Immature natural killer cell (primary cell): Measurements from ENCODE around the gene ZMYM4. TPM values are rescaled to one million over a fixed set of nuclear protein-coding genes. Genes with fewer than 3 reads are reported as not detected.

Experiments used
- DNase-seq, 3 donors: peaks; one replicate each; pipeline ENCODE4 v3.0.0; 2022; ENCODE audit warnings: mixed read lengths in 1 of 3
- H3K27ac Mint-ChIP-seq, 6 donors: one replicate each; pipeline ENCODE4 v1.8.0; 2020; ENCODE audit warnings: mixed read lengths in 6 of 6, mild to moderate bottlenecking in 5 of 6, inconsistent platforms in 4 of 6, moderate library complexity in 3 of 6
- H3K27me3 Mint-ChIP-seq, 3 donors: one replicate each; pipeline ENCODE4 v1.8.0; 2020 to 2021; ENCODE audit warnings: low read depth in 3 of 3, mild to moderate bottlenecking in 3 of 3, mixed read lengths in 3 of 3, moderate library complexity in 3 of 3, inconsistent platforms in 1 of 3
- H3K36me3 Mint-ChIP-seq, 3 donors: one replicate each; pipeline ENCODE4 v1.8.0; 2020; ENCODE audit warnings: mixed read lengths in 3 of 3, inconsistent platforms in 2 of 3, mild to moderate bottlenecking in 2 of 3
- H3K4me1 Mint-ChIP-seq, 2 donors: one replicate each; pipeline ENCODE4 v1.8.0; 2020; ENCODE audit warnings: inconsistent platforms in 2 of 2, mild to moderate bottlenecking in 2 of 2, mixed read lengths in 2 of 2, moderate library complexity in 1 of 2
- H3K4me3 Mint-ChIP-seq, 5 donors: one replicate each; pipeline ENCODE4 v1.8.0; 2020; ENCODE audit warnings: mild to moderate bottlenecking in 5 of 5, mixed read lengths in 5 of 5, inconsistent platforms in 3 of 5, moderate library complexity in 3 of 5
- H3K9me3 Mint-ChIP-seq, 6 donors: one replicate each; pipeline ENCODE4 v1.8.0; 2020; ENCODE audit warnings: mild to moderate bottlenecking in 6 of 6, mixed read lengths in 6 of 6, inconsistent platforms in 4 of 6, moderate library complexity in 3 of 6
- polyA plus RNA-seq, 3 donors: library from polyadenylated mRNA; unstranded; fragments of 300-500 nt; fragmentation: Illumina TruSeq; gene quantifications; one replicate each; pipeline ENCODE4 v1.2.3, GENCODE V29; 2021

The ZMYM4 gene
- polyA plus RNA-seq, 3 donors from 2014 or later: 18.3 to 38.6 (median 30.6) TPM

DNA sequence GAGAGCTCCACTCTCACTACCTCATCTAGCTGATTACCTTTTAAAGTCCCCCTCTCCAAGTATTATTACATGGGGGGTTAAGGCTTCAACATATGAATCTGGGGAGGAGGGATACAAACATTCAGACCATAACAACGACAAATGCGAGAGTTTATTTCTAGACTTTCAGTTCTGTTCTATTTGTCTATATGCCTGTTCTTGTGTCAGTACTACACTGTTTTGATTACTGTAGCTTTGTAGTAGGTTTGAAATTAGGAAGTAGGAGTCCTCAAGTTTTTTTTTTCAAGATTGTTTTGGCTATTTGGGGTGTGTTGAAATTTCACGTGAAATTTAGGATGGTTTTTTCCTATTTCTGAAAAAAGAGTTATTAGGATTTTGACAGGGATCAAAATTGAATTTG lies 16.3 kb downstream of the ZMYM4 start:
- H3K36me3 Mint-ChIP-seq: peaks cover 0 to 12% (median 12%) of the 10 kb centered on the region in 3 donors
- no peak overlapping the region for H3K4me3 Mint-ChIP-seq
- peak overlapping the region in 1 of 6 donors; percentile 50 for H3K27ac Mint-ChIP-seq
- H3K4me1 Mint-ChIP-seq: peaks cover 25 to 27% of the 10 kb centered on the region in 2 donors
- H3K9me3 Mint-ChIP-seq: no peaks in the 10 kb centered on the region
- DNase-seq: no peak
- H3K27me3 Mint-ChIP-seq: no peaks in the 10 kb centered on the region

DNA sequence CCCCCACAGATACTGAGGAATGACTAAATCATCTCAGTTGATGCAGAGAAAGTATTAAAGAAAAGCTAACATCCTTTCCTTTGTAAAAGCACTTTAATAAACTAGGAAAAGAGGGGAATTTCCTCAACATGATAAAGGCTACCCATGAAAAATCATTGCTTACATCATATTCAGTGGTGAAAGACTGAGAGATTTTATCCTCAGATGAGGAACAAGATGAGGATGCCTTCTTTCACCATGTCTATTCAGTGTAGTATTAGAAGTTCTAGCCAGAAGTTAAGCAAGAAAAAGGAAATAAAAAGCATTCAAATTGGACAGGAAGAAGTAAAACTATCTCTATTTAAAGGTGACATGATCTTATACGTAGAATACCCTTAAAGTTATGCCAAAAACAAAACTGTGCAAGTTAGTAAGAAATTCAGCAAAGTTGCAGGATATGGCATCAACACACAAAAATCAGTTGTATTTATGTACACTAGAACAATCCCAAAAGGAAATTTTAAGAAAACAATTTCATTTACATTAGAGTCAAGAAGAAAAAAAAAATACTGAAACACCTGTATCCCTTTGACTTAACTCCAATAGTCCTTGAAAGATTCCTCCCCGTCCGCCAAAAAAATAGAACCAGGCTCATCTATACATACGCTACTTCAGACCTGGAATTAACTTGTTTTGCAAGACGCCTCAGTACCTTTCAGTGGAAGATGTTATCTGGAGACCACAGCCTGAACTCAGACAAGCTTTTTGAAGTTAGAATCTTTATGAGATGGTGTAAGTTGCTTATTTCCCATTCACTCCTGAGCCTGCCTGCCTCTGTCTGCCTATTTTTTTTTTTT lies 17.5 kb downstream of the ZMYM4 start:
- H3K36me3 Mint-ChIP-seq: peaks cover 0 to 12% (median 11%) of the 10 kb centered on the region in 3 donors
- H3K27ac Mint-ChIP-seq: no peak overlapping the region
- H3K9me3 Mint-ChIP-seq: no peaks in the 10 kb centered on the region
- H3K4me1 Mint-ChIP-seq: peaks cover 22 to 24% of the 10 kb centered on the region in 2 donors
- no peaks in the 10 kb centered on the region for H3K27me3 Mint-ChIP-seq
- no peak for DNase-seq
- peak overlapping the region in 1 of 5 donors; percentile 15 for H3K4me3 Mint-ChIP-seq

DNA sequence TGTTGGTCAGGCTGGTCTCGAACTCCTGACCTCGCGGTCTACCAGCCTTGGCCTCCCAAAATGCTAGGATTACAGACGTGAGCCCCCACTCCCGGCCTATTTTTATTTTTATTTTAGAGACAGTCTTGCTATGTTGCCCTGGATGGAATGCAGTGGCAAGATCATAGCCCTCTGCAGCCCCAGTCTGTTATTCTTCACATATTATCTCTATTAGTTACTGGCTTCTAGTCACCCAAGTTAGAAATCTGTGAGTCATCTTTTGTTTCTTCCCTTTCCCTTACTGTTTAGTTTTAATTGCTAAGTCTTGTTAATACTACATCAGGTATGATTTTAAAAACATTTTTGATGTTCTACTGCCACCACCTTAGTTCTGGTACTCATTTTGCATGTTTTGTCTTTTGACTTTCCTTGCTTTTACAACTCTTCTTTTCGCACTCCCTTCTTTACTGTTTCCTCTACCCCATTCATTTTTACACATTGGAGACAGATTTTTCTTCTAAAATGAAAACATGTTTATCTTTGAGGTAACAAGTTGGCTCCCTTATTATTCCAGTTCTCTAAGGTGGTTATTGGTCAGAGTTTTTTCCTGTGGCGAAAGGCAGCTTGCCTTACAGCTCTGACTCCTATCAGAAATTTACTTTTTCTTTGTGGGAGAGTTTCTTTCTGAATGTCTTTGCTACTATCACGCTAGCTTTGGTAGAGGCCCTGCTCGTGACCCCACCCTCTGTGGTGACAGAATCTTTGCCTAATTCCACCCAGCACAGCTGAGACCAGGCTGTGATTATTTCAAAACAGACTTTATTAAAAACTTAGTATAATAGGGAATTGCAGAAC lies 19.5 kb downstream of the ZMYM4 start:
- no peak overlapping the region for H3K4me3 Mint-ChIP-seq
- no peaks in the 10 kb centered on the region for H3K9me3 Mint-ChIP-seq
- no peaks in the 10 kb centered on the region for H3K27me3 Mint-ChIP-seq
- peak overlapping the region in 1 of 6 donors; percentile 21 for H3K27ac Mint-ChIP-seq
- H3K36me3 Mint-ChIP-seq: peaks cover 0 to 8% (median 7%) of the 10 kb centered on the region in 3 donors
- DNase-seq: no peak
- H3K4me1 Mint-ChIP-seq: peaks cover 22 to 29% of the 10 kb centered on the region in 2 donors

GRCh38 chr1:35288761-35289160 lies 20.3 kb downstream of the ZMYM4 start:
- Mint-ChIP-seq H3K36me3 (peaks cover 0 to 8% (median 7%) of the 10 kb centered on the region in 3 donors), H3K4me3 (no peak overlapping the region), H3K9me3 (no peaks in the 10 kb centered on the region), H3K4me1 (peaks cover 22 to 29% of the 10 kb centered on the region in 2 donors), H3K27ac (no peak overlapping the region), H3K27me3 (no peaks in the 10 kb centered on the region)
- no peak for DNase-seq

GRCh38 chr1:35290452-35290851 lies 21.9 kb downstream of the ZMYM4 start:
- H3K4me1 Mint-ChIP-seq: peaks cover 15 to 29% of the 10 kb centered on the region in 2 donors
- peaks cover 0 to 4% (median 0%) of the 10 kb centered on the region in 3 donors for H3K36me3 Mint-ChIP-seq
- no peak for DNase-seq
- no peak overlapping the region for H3K4me3 Mint-ChIP-seq
- H3K9me3 Mint-ChIP-seq: no peaks in the 10 kb centered on the region
- H3K27ac Mint-ChIP-seq: no peak overlapping the region
- H3K27me3 Mint-ChIP-seq: no peaks in the 10 kb centered on the region

GRCh38 chr1:35294809-35295208 lies 26.3 kb downstream of the ZMYM4 start:
- Mint-ChIP-seq H3K27ac (peak overlapping the region in 1 of 6 donors; percentile 29), H3K4me1 (peaks cover 7 to 17% of the 10 kb centered on the region in 2 donors), H3K36me3 (peaks cover 3 to 11% (median 4%) of the 10 kb centered on the region in 3 donors), H3K27me3 (no peaks in the 10 kb centered on the region), H3K9me3 (no peaks in the 10 kb centered on the region), H3K4me3 (no peak overlapping the region)
- DNase-seq: no peak

DNA sequence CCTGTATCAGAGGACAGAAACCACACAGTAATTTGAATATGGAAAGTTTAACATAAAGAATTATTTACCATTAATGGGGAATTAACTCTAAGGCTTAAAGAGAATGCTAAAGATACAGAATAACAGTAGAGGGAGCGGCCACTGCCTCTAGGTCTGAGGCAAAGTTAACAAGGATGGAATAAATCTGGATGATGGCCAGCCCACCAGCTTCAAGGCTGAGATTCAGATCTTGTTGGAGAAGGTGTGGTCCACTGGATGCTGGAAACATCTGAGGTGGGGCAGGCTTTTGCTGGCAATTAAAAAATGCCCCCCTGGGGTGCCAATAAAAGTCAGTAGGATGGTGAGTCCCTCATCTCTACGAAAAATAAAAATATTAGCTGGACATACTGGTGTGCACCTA lies 29.4 kb downstream of the ZMYM4 start:
- no peak overlapping the region for H3K4me3 Mint-ChIP-seq
- peaks cover 3 to 11% (median 4%) of the 10 kb centered on the region in 3 donors for H3K36me3 Mint-ChIP-seq
- H3K27me3 Mint-ChIP-seq: peaks cover 0 to 1% (median 0%) of the 10 kb centered on the region in 3 donors
- H3K4me1 Mint-ChIP-seq: peaks cover 7 to 23% of the 10 kb centered on the region in 2 donors
- DNase-seq: no peak
- H3K27ac Mint-ChIP-seq: peak overlapping the region in 2 of 6 donors; percentile 12 to 24
- no peaks in the 10 kb centered on the region for H3K9me3 Mint-ChIP-seq

- Mint-ChIP-seq H3K4me3 (no peak overlapping the region), H3K27ac (peak overlapping the region in 3 of 6 donors; percentile 12 to 28 (median 12)), H3K4me1 (peaks cover 7 to 23% of the 10 kb centered on the region in 2 donors), H3K9me3 (no peaks in the 10 kb centered on the region), H3K27me3 (peaks cover 0 to 1% (median 0%) of the 10 kb centered on the region in 3 donors), H3K36me3 (peaks cover 3 to 11% (median 4%) of the 10 kb centered on the region in 3 donors)
- DNase-seq: peak; percentile 28 to 42 (median 36)
Measured at GRCh38 chr1:35298464-35298863, 30.0 kb downstream of the ZMYM4 start.

DNA sequence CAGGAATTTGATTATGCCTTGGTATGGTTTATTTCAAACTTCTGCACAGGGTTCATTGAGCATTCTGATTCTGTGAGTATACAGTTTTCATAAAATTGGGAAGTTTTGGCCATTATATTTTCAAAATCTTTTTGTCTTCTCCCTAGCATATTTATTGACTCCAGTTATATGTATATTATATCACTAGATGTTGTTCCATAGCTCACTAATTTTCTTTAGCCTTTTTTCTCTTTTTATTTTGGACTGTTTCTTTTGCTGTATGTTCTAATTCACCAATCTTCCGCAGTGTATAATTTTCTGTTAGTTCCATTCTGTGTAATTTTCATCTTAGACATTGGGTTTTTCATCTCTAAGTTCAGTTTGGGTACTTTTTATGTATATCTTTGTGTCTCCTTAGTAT lies 31.9 kb downstream of the ZMYM4 start:
- Mint-ChIP-seq H3K9me3 (no peaks in the 10 kb centered on the region), H3K27me3 (peaks cover 0 to 1% (median 0%) of the 10 kb centered on the region in 3 donors), H3K36me3 (peaks cover 3 to 11% (median 4%) of the 10 kb centered on the region in 3 donors), H3K4me1 (peaks cover 7 to 23% of the 10 kb centered on the region in 2 donors), H3K27ac (no peak overlapping the region), H3K4me3 (no peak overlapping the region)
- no peak for DNase-seq

GRCh38 chr1:35301674-35302392 lies 33.3 kb downstream of the ZMYM4 start:
- Mint-ChIP-seq H3K9me3 (no peaks in the 10 kb centered on the region), H3K4me3 (no peak overlapping the region), H3K36me3 (peaks cover 0 to 8% (median 7%) of the 10 kb centered on the region in 3 donors), H3K27me3 (peaks cover 0 to 1% (median 0%) of the 10 kb centered on the region in 3 donors), H3K27ac (peak overlapping the region in 1 of 6 donors; percentile 18), H3K4me1 (peaks cover 9 to 23% of the 10 kb centered on the region in 2 donors)
- DNase-seq: no peak

- H3K9me3 Mint-ChIP-seq: no peaks in the 10 kb centered on the region
- H3K4me3 Mint-ChIP-seq: no peak overlapping the region
- DNase-seq: no peak
- peaks cover 0 to 4% (median 0%) of the 10 kb centered on the region in 3 donors for H3K36me3 Mint-ChIP-seq
- H3K4me1 Mint-ChIP-seq: peaks cover 2 to 8% of the 10 kb centered on the region in 2 donors
- H3K27ac Mint-ChIP-seq: peak overlapping the region in 2 of 6 donors; percentile 30 to 41
- H3K27me3 Mint-ChIP-seq: peaks cover 0 to 1% (median 0%) of the 10 kb centered on the region in 3 donors
Measured at GRCh38 chr1:35305383-35305782, 36.9 kb downstream of the ZMYM4 start.

GRCh38 chr1:35315649-35316048 lies 47.1 kb downstream of the ZMYM4 start:
- Mint-ChIP-seq H3K9me3 (no peaks in the 10 kb centered on the region), H3K4me1 (peaks cover 0 to 5% of the 10 kb centered on the region in 2 donors), H3K36me3 (peaks cover 7 to 13% (median 11%) of the 10 kb centered on the region in 3 donors), H3K4me3 (no peak overlapping the region), H3K27ac (no peak overlapping the region), H3K27me3 (no peaks in the 10 kb centered on the region)
- no peak for DNase-seq

DNA sequence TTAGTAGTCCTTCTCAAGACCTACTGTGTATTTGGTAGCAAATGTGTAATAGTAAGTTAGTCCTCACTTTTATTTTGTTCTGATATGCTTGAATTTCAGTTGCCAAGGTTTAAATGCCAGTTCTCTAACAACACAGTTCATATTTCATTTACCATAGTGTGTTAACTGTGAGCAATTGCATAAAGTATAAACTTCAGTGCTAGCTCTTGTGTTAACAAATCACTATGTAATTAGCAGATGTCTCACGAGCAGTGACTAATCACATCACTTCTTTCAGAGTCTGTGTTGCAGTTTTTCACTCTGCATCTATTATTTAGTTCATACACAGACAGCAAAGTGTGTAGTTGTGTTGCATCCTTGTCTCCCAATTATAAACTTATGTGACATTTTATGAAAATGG lies 47.8 kb downstream of the ZMYM4 start:
- DNase-seq: no peak
- Mint-ChIP-seq H3K4me3 (no peak overlapping the region), H3K36me3 (peaks cover 7 to 13% (median 11%) of the 10 kb centered on the region in 3 donors), H3K27me3 (no peaks in the 10 kb centered on the region), H3K9me3 (no peaks in the 10 kb centered on the region), H3K4me1 (peaks cover 0 to 8% of the 10 kb centered on the region in 2 donors), H3K27ac (no peak overlapping the region)
